GM19452 (cell line): ENCODE measurements around the gene ACTR1A.
"Not testable (repeated sequence)": the region's sequence is repeated elsewhere in the genome, so short reads cannot be mapped to it uniquely, and the experiment has no call there.

ENCODE experiments used
- ATAC-seq: cut with Tn5 transposase; IDR thresholded peaks from one replicate; pipeline ENCODE4 v1.9.1; 2021; ENCODE audit not compliant: unreplicated experiment

The ACTR1A gene

DNA sequence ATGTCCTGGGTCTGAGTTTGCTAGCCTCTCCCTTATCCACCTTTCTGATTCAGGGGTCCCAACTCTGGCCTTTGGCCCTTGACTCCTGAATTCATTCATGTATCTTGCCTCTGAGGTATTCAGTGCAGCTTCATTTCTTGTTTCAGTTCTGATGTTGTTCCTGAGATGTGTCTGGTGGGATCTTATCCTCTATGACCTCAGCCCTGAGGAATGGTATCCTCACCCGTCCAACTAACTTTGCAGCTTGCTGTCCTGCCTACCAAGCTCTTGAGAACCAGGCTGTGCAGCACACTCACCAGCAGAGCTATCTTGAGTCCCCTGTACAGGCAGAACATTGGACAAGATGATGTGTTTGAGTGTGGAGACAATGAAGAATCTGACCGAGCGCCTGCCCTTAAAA, 15.0 kb upstream of the ACTR1A start:
- ATAC-seq: no peak

DNA sequence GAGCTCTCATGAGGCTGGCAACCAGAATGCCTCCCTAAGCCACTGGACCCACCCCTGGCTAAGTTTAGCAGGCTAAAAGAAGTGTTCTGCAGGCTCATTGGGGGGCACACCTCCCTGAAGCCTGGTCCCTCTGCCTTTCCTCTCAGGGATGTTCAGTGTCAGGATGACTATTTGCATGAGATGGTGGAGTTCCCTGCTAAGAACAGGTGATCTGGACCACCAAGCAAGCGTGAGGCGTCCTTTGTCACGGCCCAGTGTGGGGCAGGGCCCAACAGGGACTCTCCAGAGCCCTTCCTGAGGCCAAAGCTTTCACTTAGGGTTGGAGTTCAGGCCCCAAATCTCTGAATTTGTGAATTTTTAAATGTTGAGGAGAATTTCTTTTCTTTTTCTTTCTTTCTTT, 13.2 kb upstream of the ACTR1A start:
- ATAC-seq: no peak

DNA sequence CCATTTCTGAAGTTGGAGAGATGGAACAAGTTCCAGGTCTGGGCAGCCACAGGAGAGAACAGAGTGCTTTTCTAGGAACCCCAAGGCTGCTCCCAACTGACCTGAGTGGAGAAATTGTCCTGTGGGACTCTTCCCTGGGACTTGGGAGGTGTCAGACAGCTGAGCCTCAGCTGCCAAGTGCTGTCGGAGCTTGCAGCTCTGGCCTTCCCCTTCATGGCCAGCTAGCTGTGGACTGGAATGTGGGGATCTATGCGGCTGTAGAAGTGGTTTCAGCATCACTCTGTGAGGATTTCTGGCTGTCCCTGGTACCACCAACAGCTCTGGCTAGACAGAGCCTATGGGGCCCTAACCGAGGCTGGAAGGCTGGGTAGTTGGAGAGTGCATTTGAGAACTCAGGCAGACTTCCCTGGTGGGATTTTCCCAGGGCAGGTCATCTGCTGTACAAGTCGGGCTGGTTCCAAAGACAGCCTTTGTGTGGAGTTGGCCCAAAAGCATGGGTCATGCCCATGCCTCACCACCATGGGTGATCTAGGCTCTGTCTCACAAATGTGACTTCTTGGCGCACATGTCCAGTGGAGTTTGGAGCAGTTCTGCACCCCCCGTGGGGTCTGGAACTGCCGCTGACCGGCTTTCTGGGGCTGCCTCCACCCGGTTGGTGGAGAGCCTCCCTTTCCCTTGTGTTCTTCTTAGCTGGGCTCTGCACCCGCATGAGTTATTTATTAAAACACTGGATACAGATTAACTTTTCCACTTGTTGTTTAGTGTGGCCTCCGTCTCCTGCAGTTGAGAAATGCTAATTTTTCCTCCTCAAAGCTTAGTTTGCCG, 12.2 kb upstream of the ACTR1A start:
- ATAC-seq: no peak

- peak; percentile 89 for ATAC-seq
These were observed 9.2 kb upstream of the ACTR1A start for GRCh38 chr10:102511583-102512274.

GRCh38 chr10:102509387-102509786, 6.9 kb upstream of the ACTR1A start:
- ATAC-seq: no peak

DNA sequence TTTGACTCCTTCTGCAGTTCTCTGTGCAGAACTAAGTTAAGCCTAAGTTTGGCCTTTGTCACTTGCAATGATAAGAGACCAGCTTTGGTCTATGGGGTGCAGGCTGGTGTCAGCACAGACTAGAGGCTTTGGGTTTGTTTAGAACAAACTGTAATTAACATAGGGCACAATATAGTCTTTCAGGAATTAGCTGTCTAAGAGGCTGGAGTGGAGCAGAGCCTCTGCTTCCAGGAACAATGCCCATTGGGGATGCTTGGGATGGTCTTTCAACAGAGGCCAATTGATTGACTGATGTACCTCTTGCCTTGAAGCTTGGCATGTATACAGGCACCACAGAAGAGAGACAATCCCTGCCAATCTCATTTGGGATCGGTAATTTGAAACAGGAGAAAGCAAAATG, 6.0 kb upstream of the ACTR1A start:
- ATAC-seq: no peak

- ATAC-seq: no peak
These were observed 5.0 kb upstream of the ACTR1A start for GRCh38 chr10:102507521-102507920.

- ATAC-seq: no peak
These were observed 3.1 kb upstream of the ACTR1A start for GRCh38 chr10:102505462-102506115.

- ATAC-seq: no peak
These were observed 2.4 kb upstream of the ACTR1A start for GRCh38 chr10:102504976-102505300.

- ATAC-seq: no peak
These were observed 1.9 kb upstream of the ACTR1A start for GRCh38 chr10:102504179-102504975.

- ATAC-seq: peak; percentile 62
These were observed 1.0 kb upstream of the ACTR1A start, which contains the start of gene SUFU for GRCh38 chr10:102503264-102504178. Gene SUFU, plus strand, starts transcription at chr10:102503972. Its CDS starts 181 bp downstream, at chr10:102504153.

GRCh38 chr10:102502029-102502336, 529 bp downstream of the ACTR1A start:
- peak; percentile 66 for ATAC-seq

DNA sequence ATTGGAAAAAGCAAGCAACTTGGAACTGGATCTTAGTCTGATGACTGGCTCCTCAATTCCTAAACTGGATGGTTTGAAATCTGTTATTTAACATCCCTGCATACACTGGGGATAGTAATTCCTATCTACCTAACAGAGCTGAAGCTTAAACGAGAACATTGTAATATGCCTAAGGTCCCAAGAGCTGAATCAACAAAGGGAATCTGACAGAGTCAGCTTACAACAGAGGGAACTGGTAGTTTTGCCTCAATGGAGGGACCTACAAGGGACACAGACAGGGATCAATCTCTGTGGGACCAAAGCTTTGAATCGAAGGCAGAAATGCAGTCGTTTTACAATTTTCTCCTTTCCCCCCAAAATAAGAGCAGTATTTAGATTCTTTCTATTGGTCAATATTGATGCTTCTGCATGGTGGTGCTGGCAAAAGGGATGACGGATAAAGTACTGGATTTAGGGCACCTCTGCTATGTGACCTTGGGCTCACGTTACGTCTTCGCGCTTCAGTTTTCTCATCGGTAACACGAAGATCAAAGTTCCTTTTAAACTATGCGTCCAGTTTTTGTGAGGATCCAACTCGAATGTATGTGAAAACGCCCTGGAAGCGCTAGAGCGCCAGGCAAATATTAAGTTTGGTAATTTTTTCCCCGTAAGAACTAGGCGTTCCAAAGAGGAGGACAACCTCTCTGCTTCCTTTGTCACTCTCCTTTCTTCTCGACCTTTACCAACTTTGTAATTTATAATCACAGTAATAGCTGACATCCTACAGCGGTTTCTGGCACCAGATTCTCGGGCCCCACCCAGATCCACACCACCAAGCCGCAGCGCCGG, 1.1 kb downstream of the ACTR1A start:
- no peak for ATAC-seq

DNA sequence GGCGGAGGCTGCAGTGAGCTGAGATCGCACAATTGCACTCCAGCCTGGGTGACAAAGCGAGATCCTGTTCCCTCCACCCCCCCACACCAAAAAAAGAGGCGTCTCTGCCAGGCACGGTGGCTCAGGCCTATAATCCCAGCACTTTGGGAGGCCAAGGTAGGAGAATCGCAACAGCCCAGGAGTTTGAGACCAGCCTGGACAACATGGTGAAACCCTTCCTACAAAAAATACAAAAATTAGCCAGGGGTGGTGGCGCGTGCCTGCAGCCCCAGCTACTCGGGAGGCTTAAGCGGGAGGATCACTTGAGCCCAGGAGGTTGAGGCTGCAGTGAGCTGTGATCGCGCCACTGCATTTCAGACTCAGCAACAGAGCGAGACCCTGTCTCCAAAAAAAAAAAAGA, 1.8 kb downstream of the ACTR1A start:
- not testable (repeated sequence) for ATAC-seq

GRCh38 chr10:102499356-102499755, 3.2 kb downstream of the ACTR1A start:
- no peak for ATAC-seq

DNA sequence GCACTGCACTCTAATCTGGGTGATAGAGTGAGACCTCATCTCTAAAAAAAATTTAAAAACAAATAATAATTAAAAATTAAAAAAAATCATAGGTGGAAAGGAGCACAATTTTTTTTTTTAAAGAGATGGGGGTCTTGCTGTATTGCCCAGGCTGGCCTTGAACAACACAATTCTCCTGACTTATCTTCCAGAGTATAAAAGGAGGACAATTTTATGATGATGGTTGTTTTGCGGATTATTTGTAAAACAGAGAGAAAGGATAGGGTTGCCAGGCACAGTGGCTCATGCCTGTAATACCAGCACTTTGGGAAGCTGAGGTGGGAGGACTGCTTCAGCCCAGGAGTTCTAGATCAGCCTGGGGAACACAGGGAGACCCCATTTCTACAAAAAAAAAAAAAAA, 5.0 kb downstream of the ACTR1A start:
- no peak for ATAC-seq

DNA sequence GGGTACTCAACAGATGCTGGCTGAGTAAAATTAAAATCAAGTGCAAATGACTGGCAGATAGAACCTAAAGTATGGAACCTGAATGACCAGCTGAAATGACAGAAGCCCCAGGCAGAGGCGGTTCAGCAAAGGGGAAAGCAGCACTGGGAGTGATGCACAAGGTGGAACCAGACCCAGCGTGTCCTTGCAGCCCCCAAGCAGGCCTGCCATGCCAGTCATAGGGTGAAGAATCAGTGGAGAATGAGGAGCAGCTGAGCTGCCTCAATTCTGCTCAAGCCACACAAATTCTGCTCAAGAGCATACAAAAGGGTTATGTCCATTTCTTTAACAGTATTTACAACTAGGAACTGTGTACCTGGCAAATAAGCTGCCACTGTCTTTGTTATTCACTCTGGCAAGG, 8.7 kb downstream of the ACTR1A start:
- ATAC-seq: no peak

DNA sequence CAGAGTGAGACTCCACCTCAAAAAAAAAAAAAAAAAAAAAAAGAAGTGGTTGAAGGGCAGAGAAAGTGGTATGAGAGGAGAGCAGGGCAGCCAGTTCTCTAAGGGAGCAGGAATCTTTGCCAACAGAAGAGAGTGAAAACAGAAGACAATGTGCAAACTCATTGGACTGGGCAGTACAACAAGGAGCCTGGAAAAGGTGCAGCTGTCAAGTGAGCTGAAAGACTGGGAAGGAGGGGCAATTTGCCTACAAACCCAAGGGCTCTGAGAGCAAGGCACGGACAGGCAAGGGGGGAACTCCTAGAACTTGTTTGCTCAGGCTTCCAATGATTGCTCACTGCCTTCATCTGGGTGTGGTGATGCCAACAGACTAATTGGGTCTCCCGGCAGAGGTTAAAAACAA, 9.5 kb downstream of the ACTR1A start:
- ATAC-seq: no peak

GRCh38 chr10:102492344-102492939, 10.1 kb downstream of the ACTR1A start:
- ATAC-seq: no peak
